Brain microvascular endothelial cell (primary cell): Measurements from ENCODE around the gene FGF11.

ENCODE experiments used
- DNase-seq: peaks from one replicate; pipeline ENCODE4 v3.0.0-alpha.2; 2020
- H3K27ac ChIP-seq: fragments of 250-450 bp; sonication (Bioruptor Pico); 2 replicates; pipeline ENCODE4 v1.5.1; 2020; ENCODE audit warnings: mild to moderate bottlenecking, moderate library complexity
- H3K27me3 ChIP-seq: fragments of 250-450 bp; sonication (Bioruptor Pico); replicated peaks from 2 replicates; pipeline ENCODE4 v1.5.1; 2020; ENCODE audit warnings: mild to moderate bottlenecking
- H3K36me3 ChIP-seq: fragments of 250-450 bp; sonication (Bioruptor Pico); replicated peaks from 2 replicates; pipeline ENCODE4 v1.5.1; 2020; ENCODE audit warnings: mild to moderate bottlenecking
- H3K4me3 ChIP-seq: 2 replicates; pipeline ENCODE4 v1.5.1; 2011; ENCODE audit warnings: low read depth, mild to moderate bottlenecking, control low read depth, low read length, moderate library complexity
- in situ Hi-C: cut with HindIII; loops from 2 replicates; pipeline ENCODE4 v1.10.0; 2017; ENCODE audit warnings: low sequenced_read_pairs, low pct_ligation_motif_present
- TF ChIP-seq, protein P1 (sequence below): IDR thresholded peaks from 2 replicates; pipeline ENCODE4 v1.5.1; 2011; ENCODE audit warnings: low read depth, mild to moderate bottlenecking, moderate library complexity, low read length, control low read depth, inconsistent platforms; ENCODE audit errors: missing control alignments

The FGF11 gene

GRCh38 chr17:7425756-7426155 is 13.6 kb upstream of the FGF11 start:
- H3K27ac ChIP-seq = no peak overlapping the region
- no peaks in the 10 kb centered on the region for H3K27me3 ChIP-seq
- TF ChIP-seq, protein P1, sequence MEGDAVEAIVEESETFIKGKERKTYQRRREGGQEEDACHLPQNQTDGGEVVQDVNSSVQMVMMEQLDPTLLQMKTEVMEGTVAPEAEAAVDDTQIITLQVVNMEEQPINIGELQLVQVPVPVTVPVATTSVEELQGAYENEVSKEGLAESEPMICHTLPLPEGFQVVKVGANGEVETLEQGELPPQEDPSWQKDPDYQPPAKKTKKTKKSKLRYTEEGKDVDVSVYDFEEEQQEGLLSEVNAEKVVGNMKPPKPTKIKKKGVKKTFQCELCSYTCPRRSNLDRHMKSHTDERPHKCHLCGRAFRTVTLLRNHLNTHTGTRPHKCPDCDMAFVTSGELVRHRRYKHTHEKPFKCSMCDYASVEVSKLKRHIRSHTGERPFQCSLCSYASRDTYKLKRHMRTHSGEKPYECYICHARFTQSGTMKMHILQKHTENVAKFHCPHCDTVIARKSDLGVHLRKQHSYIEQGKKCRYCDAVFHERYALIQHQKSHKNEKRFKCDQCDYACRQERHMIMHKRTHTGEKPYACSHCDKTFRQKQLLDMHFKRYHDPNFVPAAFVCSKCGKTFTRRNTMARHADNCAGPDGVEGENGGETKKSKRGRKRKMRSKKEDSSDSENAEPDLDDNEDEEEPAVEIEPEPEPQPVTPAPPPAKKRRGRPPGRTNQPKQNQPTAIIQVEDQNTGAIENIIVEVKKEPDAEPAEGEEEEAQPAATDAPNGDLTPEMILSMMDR = no peak
- in situ Hi-C loops = no loop called here
- H3K4me3 ChIP-seq = no peak overlapping the region
- no peaks in the 10 kb centered on the region for H3K36me3 ChIP-seq
- DNase-seq = no peak

- Histone ChIP-seq H3K4me3 (no peak overlapping the region), H3K27me3 (no peaks in the 10 kb centered on the region), H3K36me3 (no peaks in the 10 kb centered on the region), H3K27ac (no peak overlapping the region)
- in situ Hi-C loops = no loop called here
- TF ChIP-seq, protein P1 = no peak
- DNase-seq = no peak
Measured at GRCh38 chr17:7426203-7426863, 13.0 kb upstream of the FGF11 start.

DNA sequence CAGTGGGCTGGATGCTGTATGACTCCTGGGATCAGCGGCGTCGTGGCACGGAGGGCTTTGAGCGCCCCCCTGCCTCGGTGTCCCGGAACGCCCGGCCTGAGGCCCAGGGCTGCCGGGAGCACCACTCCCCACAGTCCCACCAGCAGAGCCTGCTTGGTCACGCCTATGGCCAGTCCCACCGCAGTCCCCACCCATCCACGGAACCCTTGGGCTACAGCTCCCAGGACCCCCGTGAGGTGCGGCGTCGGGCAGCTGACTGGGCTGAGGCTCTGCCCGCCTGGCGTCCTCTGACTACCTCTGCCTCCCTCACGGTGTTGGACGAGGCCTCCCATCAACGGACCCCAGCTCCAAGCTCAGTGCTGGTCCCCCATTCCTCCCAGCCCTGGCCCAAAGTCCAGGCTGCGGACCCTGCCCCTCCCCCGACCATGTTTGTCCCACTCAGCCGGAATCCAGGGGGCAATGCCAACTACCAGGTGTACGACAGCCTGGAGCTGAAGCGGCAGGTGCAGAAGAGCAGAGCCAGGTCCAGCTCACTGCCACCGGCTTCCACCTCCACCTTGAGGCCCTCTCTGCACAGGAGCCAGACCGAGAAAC is 12.3 kb upstream of the FGF11 start:
- Histone ChIP-seq H3K27me3 (no peaks in the 10 kb centered on the region), H3K36me3 (no peaks in the 10 kb centered on the region), H3K27ac (no peak overlapping the region), H3K4me3 (no peak overlapping the region)
- in situ Hi-C loops = no loop called here
- DNase-seq = no peak
- TF ChIP-seq, protein P1 = no peak

DNA sequence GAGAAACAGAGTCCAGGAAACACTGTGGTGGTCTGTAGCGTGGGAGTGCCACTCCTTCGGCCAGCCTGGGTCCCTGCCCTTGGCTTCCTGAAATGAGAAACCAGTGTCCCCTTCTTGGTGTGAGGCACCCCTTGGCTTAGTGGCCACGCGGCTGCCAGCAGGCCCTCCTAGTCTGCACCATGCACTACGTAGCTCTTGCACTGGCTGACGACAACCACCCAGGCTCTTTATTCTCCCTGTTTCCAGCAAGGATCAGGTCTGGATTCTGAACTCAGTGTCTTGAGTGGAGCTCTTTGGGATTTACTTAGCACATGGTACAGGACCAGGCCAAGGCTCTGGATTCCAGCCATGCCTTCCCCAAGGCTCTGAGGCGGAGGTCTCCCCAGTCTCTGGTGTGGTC is 11.8 kb upstream of the FGF11 start:
- Histone ChIP-seq H3K36me3 (no peaks in the 10 kb centered on the region), H3K4me3 (no peak overlapping the region), H3K27me3 (no peaks in the 10 kb centered on the region), H3K27ac (no peak overlapping the region)
- in situ Hi-C loops = no loop called here
- TF ChIP-seq, protein P1 = no peak
- DNase-seq = no peak

DNA sequence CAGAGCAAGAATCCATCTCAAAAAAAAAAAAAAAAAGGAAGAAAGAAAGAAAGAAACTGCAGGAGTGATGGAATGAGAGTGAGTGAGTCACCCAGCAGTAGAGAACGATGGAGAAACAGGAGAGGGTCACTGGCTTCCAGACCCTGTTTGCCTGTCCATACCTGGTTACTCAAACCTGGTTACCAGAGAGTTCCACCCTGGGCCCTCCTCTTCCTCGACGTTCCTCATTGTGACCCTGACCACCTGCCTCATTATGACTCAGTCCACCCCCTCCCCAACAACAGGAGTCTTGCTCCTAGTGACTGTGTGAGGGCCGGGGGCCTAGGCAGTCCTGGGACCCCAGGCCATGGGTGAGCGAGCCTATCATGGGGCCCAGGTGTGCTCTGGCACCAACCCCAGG is 10.8 kb upstream of the FGF11 start, which contains the start of gene SPEM3:
Gene SPEM3, plus strand, starts transcription at position 301 of the 400 bp plus-strand sequence. Its CDS starts 46 bp downstream, at position 347.
- in situ Hi-C loops = no loop called here
- H3K27ac ChIP-seq = no peak within 1 kb of the TSS
- no peak within 1 kb of the TSS for H3K4me3 ChIP-seq
- H3K27me3 ChIP-seq = no peaks in the 10 kb centered on the region
- no peaks in the 10 kb centered on the region for H3K36me3 ChIP-seq
- DNase-seq = no peak
- TF ChIP-seq, protein P1 = no peak
